Dendritic cell treated with granulocyte-macrophage colony-stimulating factor and Interleukin-4, amounts not matched to agents 40 ng/mL and 50 ng/mL, for 4 days (primary cell): ENCODE results near the gene SMAD4.
"Not testable (repeated sequence)": the region's sequence is repeated elsewhere in the genome, so short reads cannot be mapped to it uniquely, and the experiment has no call there.

Experiments
- H3K27ac Mint-ChIP-seq: one replicate; pipeline ENCODE4 v1.8.0; 2022; ENCODE audit warnings: mild to moderate bottlenecking, mixed read lengths
- H3K27me3 Mint-ChIP-seq: one replicate; pipeline ENCODE4 v1.8.0; 2022; ENCODE audit warnings: mild to moderate bottlenecking, mixed read lengths
- H3K36me3 Mint-ChIP-seq: one replicate; pipeline ENCODE4 v1.8.0; 2022; ENCODE audit warnings: low read depth, mixed read lengths
- H3K4me1 Mint-ChIP-seq: one replicate; pipeline ENCODE4 v1.8.0; 2022; ENCODE audit warnings: low read depth, mixed read lengths
- H3K4me3 Mint-ChIP-seq: one replicate; pipeline ENCODE4 v1.8.0; 2022; ENCODE audit warnings: mild to moderate bottlenecking, moderate library complexity, mixed read lengths
- H3K9me3 Mint-ChIP-seq: one replicate; pipeline ENCODE4 v1.8.0; 2022; ENCODE audit warnings: mixed read lengths
- intact Hi-C: fragments of 100-400 bp; cut with micrococcal nuclease; formaldehyde crosslinking; loops from one replicate; pipeline ENCODE4 v1.15.0; 2022

Gene SMAD4

DNA sequence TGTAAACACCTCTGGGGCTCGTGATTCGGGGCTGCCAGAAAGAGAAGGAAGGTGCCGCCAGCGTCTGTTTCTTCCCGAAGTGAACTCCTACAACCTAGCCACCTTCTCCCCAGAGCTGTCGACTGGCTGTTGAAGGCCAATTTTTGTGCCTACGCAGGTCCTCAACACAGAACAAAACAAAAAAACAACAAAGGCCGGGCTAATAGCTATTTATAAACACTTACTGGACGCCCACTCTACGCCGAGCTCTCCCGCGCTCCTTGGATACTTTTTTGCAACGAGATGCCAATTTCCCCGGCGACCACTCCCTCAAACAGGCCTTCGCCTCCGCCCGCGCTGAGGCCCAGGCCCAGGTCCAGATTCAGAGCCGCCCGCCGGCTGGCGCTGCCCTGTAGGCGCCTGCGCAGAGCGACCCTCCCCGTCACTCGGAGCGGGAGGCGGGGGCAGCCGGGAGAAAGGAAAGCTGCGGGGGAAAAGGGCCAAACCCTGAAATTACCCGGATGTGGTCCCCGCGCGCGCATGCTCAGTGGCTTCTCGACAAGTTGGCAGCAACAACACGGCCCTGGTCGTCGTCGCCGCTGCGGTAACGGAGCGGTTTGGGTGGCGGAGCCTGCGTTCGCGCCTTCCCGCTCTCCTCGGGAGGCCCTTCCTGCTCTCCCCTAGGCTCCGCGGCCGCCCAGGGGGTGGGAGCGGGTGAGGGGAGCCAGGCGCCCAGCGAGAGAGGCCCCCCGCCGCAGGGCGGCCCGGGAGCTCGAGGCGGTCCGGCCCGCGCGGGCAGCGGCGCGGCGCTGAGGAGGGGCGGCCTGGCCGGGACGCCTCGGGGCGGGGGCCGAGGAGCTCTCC lies at the start of gene SMAD4:
Gene SMAD4 (plus strand): TSS at position 520 of the 843 bp plus-strand sequence. CDS start 16,834 bp downstream, outside the sequence.
- Mint-ChIP-seq H3K4me3 (peak within 1 kb of the TSS; percentile 97), H3K9me3 (no peaks in the 10 kb centered on the region), H3K36me3 (peaks cover 29% of the 10 kb centered on the region), H3K27ac (peak within 1 kb of the TSS; percentile 97), H3K4me1 (peaks cover 50% of the 10 kb centered on the region), H3K27me3 (no peaks in the 10 kb centered on the region)
- intact Hi-C loops = loop anchor here (1.0 to 10.0 kb wide), 4 partner anchors 61 to 1535 kb away; partner anchors contain the start of genes ELAC1 and RPL17

DNA sequence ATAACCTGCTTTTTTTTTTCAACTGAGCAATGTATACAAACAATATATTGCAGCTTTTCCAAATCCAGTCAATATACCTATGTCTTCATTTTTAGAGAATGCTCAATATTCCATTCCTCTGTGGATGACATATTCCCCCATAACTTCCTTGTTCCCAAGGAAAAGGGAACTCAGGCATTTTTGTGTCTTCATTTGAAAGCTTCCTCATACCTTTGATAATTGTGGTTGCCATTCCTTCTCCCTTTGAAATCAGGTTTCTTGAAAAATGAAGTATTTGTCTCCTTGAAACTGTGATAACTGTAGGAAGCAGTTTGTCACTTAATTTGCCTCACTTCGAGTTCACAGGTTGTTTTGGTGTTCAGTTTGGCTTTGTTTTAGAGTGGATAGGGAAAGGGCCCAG lies 48.6 kb upstream of the SMAD4 start:
- H3K27me3 Mint-ChIP-seq = no peaks in the 10 kb centered on the region
- peaks cover 11% of the 10 kb centered on the region for H3K4me1 Mint-ChIP-seq
- peaks cover 64% of the 10 kb centered on the region for H3K36me3 Mint-ChIP-seq
- H3K4me3 Mint-ChIP-seq = no peak overlapping the region
- no peak overlapping the region for H3K27ac Mint-ChIP-seq
- H3K9me3 Mint-ChIP-seq = peaks cover 21% of the 10 kb centered on the region
- intact Hi-C loops = no loop called here

DNA sequence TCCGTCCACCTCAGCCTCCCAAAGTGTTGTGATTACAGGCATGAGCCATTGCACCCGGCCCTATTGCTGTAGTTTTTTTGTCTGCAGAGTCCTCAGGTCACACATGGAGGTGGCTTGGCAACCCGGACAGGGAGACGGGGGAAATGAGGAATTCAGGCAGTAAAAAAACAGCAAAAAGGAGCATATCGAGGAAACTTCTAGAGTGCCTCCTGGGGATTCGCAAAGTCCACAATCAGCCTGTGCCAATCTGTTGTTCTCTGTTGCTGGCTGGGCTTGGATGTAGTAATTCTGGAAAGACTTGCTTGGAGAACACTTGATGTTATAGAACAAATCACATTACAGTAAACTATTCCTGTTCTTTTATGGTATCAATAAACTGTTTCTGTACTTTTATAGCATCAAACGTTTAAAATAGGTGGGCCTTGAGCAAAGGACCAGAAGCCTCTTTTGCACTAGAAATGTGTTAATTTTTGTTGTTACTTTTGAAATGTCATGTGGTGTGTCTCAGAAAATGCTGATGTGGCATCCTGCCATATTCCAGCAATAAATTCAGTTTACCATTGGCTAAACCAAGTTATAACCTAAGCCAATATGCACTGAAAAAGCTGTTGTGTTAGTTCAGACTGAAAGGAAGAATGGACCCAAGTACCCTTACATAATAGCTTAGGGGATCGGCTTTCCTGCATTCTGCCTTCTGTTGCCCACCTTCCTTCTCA lies 47.8 kb upstream of the SMAD4 start:
- H3K27ac Mint-ChIP-seq = no peak overlapping the region
- intact Hi-C loops = no loop called here
- H3K4me1 Mint-ChIP-seq = peaks cover 11% of the 10 kb centered on the region
- no peak overlapping the region for H3K4me3 Mint-ChIP-seq
- no peaks in the 10 kb centered on the region for H3K27me3 Mint-ChIP-seq
- peaks cover 62% of the 10 kb centered on the region for H3K36me3 Mint-ChIP-seq
- peaks cover 12% of the 10 kb centered on the region for H3K9me3 Mint-ChIP-seq

DNA sequence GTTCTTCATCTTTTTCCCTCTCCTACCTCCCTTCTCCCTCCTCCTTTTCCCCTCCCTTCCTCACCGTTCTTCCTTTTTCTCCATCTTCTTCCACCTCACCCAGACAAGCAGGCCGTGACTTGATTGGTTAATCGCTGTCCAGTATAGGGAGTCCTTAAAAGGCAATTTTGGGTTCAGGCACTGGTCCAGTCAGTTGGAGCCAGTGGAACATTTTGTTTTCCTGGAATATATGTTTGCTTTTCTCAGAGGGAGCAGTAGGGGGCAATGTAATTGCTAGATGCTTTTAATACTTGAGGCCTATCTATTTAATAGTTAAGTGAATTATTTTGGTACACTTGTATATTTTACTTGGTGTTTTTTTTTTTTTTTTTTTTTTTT lies 47.2 kb upstream of the SMAD4 start:
- Mint-ChIP-seq H3K27me3 (no peaks in the 10 kb centered on the region), H3K27ac (no peak overlapping the region), H3K4me3 (no peak overlapping the region), H3K36me3 (peaks cover 56% of the 10 kb centered on the region), H3K9me3 (peaks cover 7% of the 10 kb centered on the region), H3K4me1 (peaks cover 11% of the 10 kb centered on the region)
- intact Hi-C loops = no loop called here

DNA sequence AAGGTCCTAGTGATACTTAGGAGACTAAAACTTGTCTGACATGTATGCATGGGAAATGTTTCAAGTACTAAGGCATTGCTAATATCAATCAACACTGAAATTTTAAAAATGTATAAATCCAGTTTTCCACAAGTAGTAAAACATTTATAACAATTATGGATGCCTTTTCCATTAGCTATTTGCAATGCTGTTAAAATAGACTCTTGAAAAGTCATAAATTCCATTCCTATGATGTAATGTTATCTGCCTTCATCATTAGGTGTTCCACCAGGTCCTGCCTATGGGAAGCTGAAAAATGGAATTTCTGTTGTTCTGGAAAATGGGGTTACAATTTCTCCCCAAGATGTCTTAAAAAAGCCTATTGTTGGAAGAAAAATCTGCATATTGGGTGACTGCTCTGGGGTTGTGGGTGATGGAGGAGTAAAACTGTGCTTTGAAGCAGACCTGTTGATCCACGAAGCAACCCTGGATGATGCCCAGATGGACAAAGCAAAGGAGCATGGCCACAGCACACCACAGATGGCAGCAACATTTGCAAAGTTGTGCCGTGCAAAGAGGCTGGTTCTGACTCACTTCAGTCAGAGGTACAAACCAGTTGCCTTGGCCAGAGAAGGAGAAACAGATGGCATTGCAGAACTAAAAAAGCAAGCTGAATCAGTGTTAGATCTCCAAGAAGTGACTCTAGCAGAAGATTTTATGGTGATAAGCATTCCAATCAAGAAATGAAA lies 43.5 kb upstream of the SMAD4 start:
- no peaks in the 10 kb centered on the region for H3K9me3 Mint-ChIP-seq
- H3K27ac Mint-ChIP-seq = no peak overlapping the region
- intact Hi-C loops = no loop called here

DNA sequence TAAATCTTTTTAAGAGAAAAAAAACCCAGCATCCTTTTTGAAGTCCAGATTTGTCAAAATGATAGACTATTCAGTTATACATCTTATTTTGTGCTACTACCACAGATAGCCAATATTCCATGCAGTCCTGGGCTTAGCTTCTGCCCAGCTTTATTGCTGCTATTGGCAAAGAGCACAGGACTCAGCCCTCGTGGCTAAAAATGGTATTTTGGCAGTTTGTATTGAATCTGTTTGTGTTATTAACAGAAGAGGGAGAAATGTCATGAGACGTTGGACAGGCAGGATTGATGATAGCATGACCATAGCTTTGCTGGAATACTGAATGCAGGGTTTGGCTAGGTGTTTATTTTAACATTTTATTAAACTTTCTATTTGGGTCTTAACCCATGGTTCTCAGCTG lies 42.8 kb upstream of the SMAD4 start:
- H3K27ac Mint-ChIP-seq = no peak overlapping the region

More for the DNA sequence above, 43.5 kb upstream of the SMAD4 start:
- Mint-ChIP-seq H3K36me3 (peaks cover 30% of the 10 kb centered on the region), H3K4me3 (no peak overlapping the region), H3K4me1 (peaks cover 8% of the 10 kb centered on the region), H3K27me3 (no peaks in the 10 kb centered on the region)

DNA sequence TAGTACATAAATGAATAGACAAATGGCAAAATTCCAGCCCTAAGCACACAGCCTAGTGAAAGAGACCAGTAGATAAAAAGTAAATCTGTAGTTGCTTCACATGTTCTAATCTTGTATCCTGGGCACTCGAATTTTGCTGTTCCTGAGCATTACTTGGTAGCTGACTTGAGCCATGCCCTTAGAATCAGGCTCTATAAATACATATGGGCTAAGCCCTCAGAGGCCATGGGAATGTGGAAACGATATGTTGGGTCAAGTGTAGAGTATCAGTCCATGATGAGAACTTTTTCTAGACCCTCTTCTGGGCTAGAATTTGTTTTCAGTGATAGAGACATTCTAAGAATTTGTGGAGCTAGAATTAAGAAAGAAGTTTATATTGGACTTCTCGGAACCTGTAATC lies 40.3 kb upstream of the SMAD4 start:
- Mint-ChIP-seq H3K4me1 (peaks cover 6% of the 10 kb centered on the region), H3K9me3 (no peaks in the 10 kb centered on the region), H3K4me3 (no peak overlapping the region), H3K27ac (no peak overlapping the region), H3K36me3 (peaks cover 16% of the 10 kb centered on the region), H3K27me3 (no peaks in the 10 kb centered on the region)
- intact Hi-C loops = no loop called here

More for the DNA sequence above, 42.8 kb upstream of the SMAD4 start:
- Mint-ChIP-seq H3K4me3 (no peak overlapping the region), H3K4me1 (peaks cover 11% of the 10 kb centered on the region), H3K9me3 (no peaks in the 10 kb centered on the region), H3K27me3 (no peaks in the 10 kb centered on the region), H3K36me3 (peaks cover 30% of the 10 kb centered on the region)
- intact Hi-C loops = no loop called here

DNA sequence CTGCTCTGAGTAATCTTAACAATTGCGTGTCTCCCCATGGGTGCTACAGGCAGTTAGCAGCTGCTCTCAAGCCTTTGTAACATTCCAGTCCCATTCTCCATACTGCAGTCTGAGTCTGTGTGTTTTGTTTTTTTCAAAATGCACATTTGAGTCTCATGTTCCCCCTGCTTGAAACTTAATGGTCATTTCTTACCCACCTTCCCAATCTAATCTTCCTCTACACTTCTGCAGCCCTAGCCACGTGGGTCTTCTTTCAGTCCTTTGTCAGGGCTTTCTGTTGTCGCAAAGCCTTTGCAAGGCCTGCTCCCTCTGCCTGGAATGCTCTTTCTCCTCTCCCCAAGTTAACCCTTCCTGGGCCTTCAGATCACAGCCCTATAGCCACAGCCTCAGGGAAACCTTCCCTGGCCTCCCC lies 37.7 kb upstream of the SMAD4 start:
- H3K27me3 Mint-ChIP-seq = no peaks in the 10 kb centered on the region
- no peak overlapping the region for H3K4me3 Mint-ChIP-seq
- intact Hi-C loops = no loop called here
- H3K9me3 Mint-ChIP-seq = no peaks in the 10 kb centered on the region
- H3K27ac Mint-ChIP-seq = no peak overlapping the region
- H3K4me1 Mint-ChIP-seq = peaks cover 6% of the 10 kb centered on the region
- no peaks in the 10 kb centered on the region for H3K36me3 Mint-ChIP-seq

DNA sequence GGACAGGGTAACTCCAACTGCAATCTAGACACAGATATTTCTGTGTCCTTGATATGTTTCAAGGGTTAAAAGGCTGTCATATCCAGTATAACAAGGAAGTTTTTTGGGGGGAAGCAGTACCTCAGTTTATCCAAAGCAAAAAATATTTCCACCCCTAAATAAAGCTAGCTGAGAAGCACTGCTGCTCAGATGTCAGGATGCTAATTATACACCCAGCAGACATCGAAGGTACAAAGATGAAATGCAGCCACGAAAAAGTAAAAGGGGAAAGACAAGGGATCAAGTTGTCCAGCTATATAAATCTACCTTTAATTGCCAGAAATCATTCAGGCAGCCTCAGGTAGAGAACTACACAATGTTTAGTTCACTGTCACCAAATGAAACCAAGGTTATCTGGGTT lies 36.0 kb upstream of the SMAD4 start:
- H3K9me3 Mint-ChIP-seq = no peaks in the 10 kb centered on the region
- H3K4me3 Mint-ChIP-seq = no peak overlapping the region
- H3K27me3 Mint-ChIP-seq = no peaks in the 10 kb centered on the region
- H3K36me3 Mint-ChIP-seq = no peaks in the 10 kb centered on the region
- H3K27ac Mint-ChIP-seq = no peak overlapping the region
- H3K4me1 Mint-ChIP-seq = peaks cover 6% of the 10 kb centered on the region
- intact Hi-C loops = no loop called here

DNA sequence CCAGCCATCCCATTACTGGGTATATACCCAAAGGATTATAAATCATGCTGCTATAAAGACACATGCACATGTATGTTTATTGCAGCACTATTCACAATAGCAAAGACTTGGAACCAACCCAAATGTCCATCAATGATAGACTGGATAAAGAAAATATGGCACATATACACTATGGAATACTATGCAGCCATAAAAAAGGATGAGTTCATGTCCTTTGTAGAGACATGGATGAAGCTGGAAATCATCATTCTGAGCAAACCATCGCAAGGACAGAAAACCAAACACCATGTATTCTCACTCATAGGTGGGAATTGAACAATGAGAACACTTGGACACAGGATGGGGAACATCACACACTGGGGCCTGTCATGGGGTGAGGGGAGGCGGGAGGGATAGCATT lies 26.8 kb upstream of the SMAD4 start:
- H3K4me1 Mint-ChIP-seq, H3K27ac Mint-ChIP-seq, H3K36me3 Mint-ChIP-seq, H3K9me3 Mint-ChIP-seq, H3K27me3 Mint-ChIP-seq, H3K4me3 Mint-ChIP-seq, intact Hi-C loops: not testable (repeated sequence)

DNA sequence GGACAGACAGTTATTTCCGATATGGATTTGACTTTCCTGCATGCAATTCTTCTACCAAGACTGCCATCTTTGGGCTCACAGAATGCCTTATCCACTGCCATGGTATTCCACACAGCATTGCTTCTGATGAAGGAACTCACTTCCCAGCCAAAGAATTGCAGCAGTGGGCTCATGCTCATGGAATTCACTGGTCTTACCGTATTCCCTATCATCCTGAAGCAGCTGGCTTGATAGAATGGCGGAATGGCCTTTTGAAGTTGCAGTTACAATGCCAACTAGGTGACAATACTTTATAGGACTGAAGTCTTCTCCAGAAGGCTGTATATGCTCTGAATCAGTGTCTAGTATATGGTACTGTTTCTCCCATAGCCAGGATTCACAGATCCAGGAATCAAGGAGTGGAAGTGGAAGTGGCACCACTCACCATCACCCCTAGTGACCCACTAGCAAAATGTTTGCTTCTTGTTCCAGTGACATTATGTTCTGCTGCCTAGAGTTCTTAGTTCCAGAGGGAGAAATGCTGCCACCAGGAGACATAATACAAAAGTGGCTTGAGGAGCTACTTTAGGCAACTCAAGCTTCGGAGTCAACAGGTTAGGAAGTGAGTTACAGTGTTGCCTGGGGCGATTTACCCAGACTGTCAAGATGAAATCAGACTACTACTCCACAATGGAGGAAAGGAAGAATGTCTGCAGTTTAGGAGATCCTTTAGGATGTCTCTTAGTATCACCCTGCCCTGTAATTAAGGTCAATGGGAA lies 23.8 kb upstream of the SMAD4 start:
- Mint-ChIP-seq H3K36me3 (no peaks in the 10 kb centered on the region), H3K4me3 (no peak overlapping the region), H3K4me1 (peaks cover 7% of the 10 kb centered on the region), H3K9me3 (peaks cover 8% of the 10 kb centered on the region), H3K27ac (no peak overlapping the region), H3K27me3 (no peaks in the 10 kb centered on the region)
- intact Hi-C loops = no loop called here

DNA sequence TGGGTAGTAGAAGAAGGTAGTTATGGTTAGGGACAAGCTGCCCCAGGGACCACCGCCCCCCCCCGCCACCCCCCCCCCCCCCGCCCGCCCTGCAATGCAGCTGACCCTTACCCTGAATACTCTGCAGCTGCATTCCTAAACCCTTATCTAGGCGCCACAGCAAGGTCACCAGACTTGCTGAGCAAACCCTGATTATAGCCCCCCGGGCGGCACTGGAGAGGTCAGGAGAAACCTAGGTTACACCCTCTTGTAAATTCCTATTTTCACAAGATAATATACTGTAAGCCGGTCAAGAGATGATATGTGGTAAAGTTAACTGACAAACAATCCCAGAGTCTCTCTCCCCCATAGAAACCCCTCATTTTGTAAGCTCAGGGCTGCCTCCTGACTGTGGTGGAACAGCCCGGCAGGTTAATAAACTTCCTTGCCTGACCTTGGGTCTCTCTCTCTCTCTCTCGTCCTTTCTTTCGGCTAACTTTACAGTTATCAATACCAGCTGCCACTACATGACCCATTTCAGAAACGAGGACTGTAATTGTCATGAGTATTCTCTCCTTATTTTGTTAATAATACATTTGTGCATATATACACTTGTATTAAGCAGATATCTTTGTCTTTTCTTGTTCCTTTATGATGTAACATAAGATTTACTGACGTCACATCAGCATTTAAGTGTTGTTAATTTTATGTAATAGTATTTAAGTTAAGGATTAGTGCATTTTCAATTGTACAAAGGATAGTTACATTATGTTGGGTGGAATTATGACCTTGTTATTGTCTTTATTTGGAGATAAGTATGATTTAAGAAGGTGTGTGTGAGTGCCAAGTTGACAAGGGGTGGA lies 22.8 kb upstream of the SMAD4 start:
- intact Hi-C loops = no loop called here
- H3K27me3 Mint-ChIP-seq = no peaks in the 10 kb centered on the region

DNA sequence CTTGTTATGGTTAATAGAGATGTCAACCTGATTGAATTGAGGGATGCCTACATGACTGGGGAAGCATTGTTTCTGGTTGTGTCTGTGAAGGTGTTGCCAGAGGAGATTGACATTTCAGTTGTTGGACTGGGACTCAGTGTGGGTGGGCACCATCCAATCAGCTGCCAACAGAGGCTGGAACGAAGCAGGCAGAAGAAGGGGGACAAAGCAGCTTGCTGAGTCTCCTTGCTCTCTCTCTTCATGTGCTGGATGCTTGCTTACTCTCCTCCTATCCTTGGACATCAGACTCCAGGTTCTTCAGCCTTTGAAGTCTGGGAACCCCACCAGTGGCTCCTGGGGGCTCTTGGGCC lies 22.2 kb upstream of the SMAD4 start:
- intact Hi-C loops = no loop called here
- no peaks in the 10 kb centered on the region for H3K27me3 Mint-ChIP-seq

More for the DNA sequence above, 22.8 kb upstream of the SMAD4 start:
- Mint-ChIP-seq H3K27ac (no peak overlapping the region), H3K36me3 (no peaks in the 10 kb centered on the region), H3K9me3 (peaks cover 2% of the 10 kb centered on the region), H3K4me1 (peaks cover 7% of the 10 kb centered on the region), H3K4me3 (no peak overlapping the region)

More for the DNA sequence above, 22.2 kb upstream of the SMAD4 start:
- Mint-ChIP-seq H3K9me3 (no peaks in the 10 kb centered on the region), H3K4me3 (no peak overlapping the region), H3K4me1 (peaks cover 7% of the 10 kb centered on the region), H3K27ac (no peak overlapping the region), H3K36me3 (no peaks in the 10 kb centered on the region)
